H9 (cell line): ENCODE measurements around the gene NXT1. TPM values are rescaled to one million over a fixed set of nuclear protein-coding genes. Genes with fewer than 3 reads are reported as not detected.

ENCODE experiments used
- DNase-seq: peaks from one replicate; pipeline ENCODE4 v3.0.0-alpha.2; 2017
- H2AFZ ChIP-seq: one replicate; pipeline ENCODE4 v1.6.1; 2013; ENCODE audit warnings: mild to moderate bottlenecking, low read length, control low read depth, moderate library complexity
- H2AK5ac ChIP-seq: 2 replicates; pipeline ENCODE4 v1.6.1; 2013; ENCODE audit warnings: low read length, control low read depth, mixed read lengths; ENCODE audit not compliant: insufficient read length
- H2BK120ac ChIP-seq: one replicate; pipeline ENCODE4 v1.6.1; 2013; ENCODE audit warnings: low read depth, mild to moderate bottlenecking, low read length, control low read depth, inconsistent platforms; ENCODE audit not compliant: poor library complexity, severe bottlenecking
- H2BK12ac ChIP-seq: 2 replicates; pipeline ENCODE4 v1.6.1; 2013; ENCODE audit warnings: low read length, control low read depth, mixed read lengths, low read depth; ENCODE audit not compliant: insufficient read length
- H2BK15ac ChIP-seq: 2 replicates; pipeline ENCODE4 v1.6.1; 2013; ENCODE audit warnings: low read depth, low read length, control low read depth
- H2BK20ac ChIP-seq: one replicate; pipeline ENCODE4 v1.6.1; 2013; ENCODE audit warnings: low read depth, mild to moderate bottlenecking, low read length, control low read depth, inconsistent platforms; ENCODE audit not compliant: poor library complexity, severe bottlenecking
- H2BK5ac ChIP-seq: 2 replicates; pipeline ENCODE4 v1.6.1; 2013; ENCODE audit warnings: low read length, control low read depth, mixed read lengths; ENCODE audit not compliant: insufficient read length
- H3K14ac ChIP-seq: 2 replicates; pipeline ENCODE4 v1.6.1; 2013; ENCODE audit warnings: low read length, control low read depth; ENCODE audit not compliant: insufficient read depth
- H3K18ac ChIP-seq: 2 replicates; pipeline ENCODE4 v1.6.1; 2013; ENCODE audit warnings: low read depth, mild to moderate bottlenecking, mixed read lengths, low read length, control low read depth; ENCODE audit not compliant: insufficient read length
- H3K23ac ChIP-seq: 2 replicates; pipeline ENCODE4 v1.6.1; 2013; ENCODE audit warnings: low read length, control low read depth, mixed read lengths, low read depth; ENCODE audit not compliant: insufficient read length
- H3K23me2 ChIP-seq: 2 replicates; pipeline ENCODE4 v1.6.1; 2013; ENCODE audit warnings: low read depth, mild to moderate bottlenecking, mixed read lengths, low read length, control low read depth; ENCODE audit not compliant: insufficient read length, poor library complexity, severe bottlenecking
- H3K27ac ChIP-seq: 2 replicates; pipeline ENCODE4 v1.5.1; 2013; ENCODE audit warnings: low read length, control low read depth, mixed read lengths, low read depth; ENCODE audit not compliant: insufficient read length
- H3K27me3 ChIP-seq: 2 replicates; pipeline ENCODE4 v1.6.1; 2013; ENCODE audit warnings: low read length, control low read depth, inconsistent platforms; ENCODE audit not compliant: insufficient read depth
- H3K4ac ChIP-seq: 2 replicates; pipeline ENCODE4 v1.6.1; 2013; ENCODE audit warnings: low read depth, mild to moderate bottlenecking, control low read depth, inconsistent platforms, low read length, moderate library complexity
- H3K4me1 ChIP-seq: 2 replicates; pipeline ENCODE4 v1.6.1; 2013; ENCODE audit warnings: low read length, control low read depth, inconsistent platforms; ENCODE audit not compliant: insufficient read depth
- H3K4me2 ChIP-seq: 2 replicates; pipeline ENCODE4 v1.6.1; 2013; ENCODE audit warnings: low read length, control low read depth, mixed read lengths; ENCODE audit not compliant: insufficient read length, insufficient read depth
- H3K56ac ChIP-seq: 2 replicates; pipeline ENCODE4 v1.6.1; 2013; ENCODE audit warnings: low read depth, mild to moderate bottlenecking, mixed read lengths, low read length, control low read depth; ENCODE audit not compliant: insufficient read length
- H3K79me1 ChIP-seq: 2 replicates; pipeline ENCODE4 v1.6.1; 2013; ENCODE audit warnings: low read depth, mild to moderate bottlenecking, moderate library complexity, low read length, control low read depth, inconsistent platforms; ENCODE audit not compliant: insufficient read depth, poor library complexity, severe bottlenecking
- H3K79me2 ChIP-seq: 2 replicates; pipeline ENCODE4 v1.6.1; 2013; ENCODE audit warnings: low read length, control low read depth, inconsistent platforms; ENCODE audit not compliant: insufficient read depth
- H3K9ac ChIP-seq: 2 replicates; pipeline ENCODE4 v1.6.1; 2013; ENCODE audit warnings: low read length, control low read depth, mixed read lengths; ENCODE audit not compliant: insufficient read length; ENCODE audit errors: extremely low read depth
- H3K9me3 ChIP-seq: one replicate; pipeline ENCODE4 v1.6.1; 2013; ENCODE audit warnings: low read depth, low read length, inconsistent platforms; ENCODE audit not compliant: control insufficient read depth
- H3T11ph ChIP-seq: one replicate; pipeline ENCODE4 v1.6.1; 2013; ENCODE audit warnings: mild to moderate bottlenecking, low read length, control low read depth, inconsistent platforms
- H4K20me1 ChIP-seq: one replicate; pipeline ENCODE4 v1.6.1; 2013; ENCODE audit not compliant: control insufficient read depth, insufficient read length, insufficient read depth
- H4K5ac ChIP-seq: 2 replicates; pipeline ENCODE4 v1.6.1; 2013; ENCODE audit warnings: low read depth, mild to moderate bottlenecking, mixed read lengths, low read length, control low read depth; ENCODE audit not compliant: insufficient read length
- H4K8ac ChIP-seq: replicated peaks from 2 replicates; pipeline ENCODE4 v1.6.1; 2013; ENCODE audit warnings: low read length, control low read depth, mixed read lengths, low read depth; ENCODE audit not compliant: insufficient read length
- H4K91ac ChIP-seq: 2 replicates; pipeline ENCODE4 v1.6.1; 2013; ENCODE audit warnings: low read depth, mild to moderate bottlenecking, moderate library complexity, mixed read lengths, low read length, control low read depth; ENCODE audit not compliant: insufficient read length
- H3K27ac Mint-ChIP-seq, 3 experiments: 2 replicates in 2 of 3; 3 replicates in 1 of 3; pipeline ENCODE4 v1.8.0; 2020 to 2021; ENCODE audit warnings: mixed read lengths in 3 of 3, mild to moderate bottlenecking in 1 of 3, moderate library complexity in 1 of 3
- H3K27me3 Mint-ChIP-seq: 2 replicates; pipeline ENCODE4 v1.8.0; 2021; ENCODE audit warnings: low read depth, mild to moderate bottlenecking, moderate library complexity, mixed read lengths
- H3K36me3 Mint-ChIP-seq, 3 experiments: 2 replicates in 2 of 3; 3 replicates in 1 of 3; pipeline ENCODE4 v1.8.0; 2020 to 2021; ENCODE audit warnings: low read depth in 3 of 3, mixed read lengths in 3 of 3; ENCODE audit not compliant: insufficient read depth in 1 of 3
- H3K4me1 Mint-ChIP-seq, 2 experiments: 2 replicates each; pipeline ENCODE4 v1.8.0; 2020; ENCODE audit warnings: mixed read lengths in 2 of 2
- H3K4me3 Mint-ChIP-seq, 2 experiments: 2 replicates in 1 of 2; 3 replicates in 1 of 2; pipeline ENCODE4 v1.8.0; 2020 to 2021; ENCODE audit warnings: mild to moderate bottlenecking in 2 of 2, mixed read lengths in 2 of 2, moderate library complexity in 1 of 2
- H3K9me3 Mint-ChIP-seq, 2 experiments: 2 replicates in 1 of 2; 3 replicates in 1 of 2; pipeline ENCODE4 v1.8.0; 2020; ENCODE audit warnings: mild to moderate bottlenecking in 2 of 2, mixed read lengths in 2 of 2, moderate library complexity in 1 of 2
- WGBS: extraction: QIAGEN DNeasy Blood & Tissue Kit; methylation state at CpG from one replicate; pipeline ENCODE4 v1.1.7; 2013; ENCODE audit warnings: missing lambda C conversion rate, low lambda C conversion rate, mixed read lengths; ENCODE audit not compliant: insufficient read length; ENCODE audit errors: extremely low coverage; 5-methylcytosine and 5-hydroxymethylcytosine counted together
- total RNA-seq: library from RNA; stranded (reverse); gene quantifications from 2 replicates; pipeline ENCODE4 v1.2.1, GENCODE V29; 2021
- TF ChIP-seq, protein P1 (sequence below): fragments of 200-600 bp; sonication (generic); conservative IDR thresholded peaks from 3 replicates; pipeline ENCODE4 v1.8.0; 2021; ENCODE audit warnings: antibody characterized with exemption, mild to moderate bottlenecking

Gene NXT1
- total RNA-seq, 1 experiment from 2014 or later = 25.5 TPM

DNA sequence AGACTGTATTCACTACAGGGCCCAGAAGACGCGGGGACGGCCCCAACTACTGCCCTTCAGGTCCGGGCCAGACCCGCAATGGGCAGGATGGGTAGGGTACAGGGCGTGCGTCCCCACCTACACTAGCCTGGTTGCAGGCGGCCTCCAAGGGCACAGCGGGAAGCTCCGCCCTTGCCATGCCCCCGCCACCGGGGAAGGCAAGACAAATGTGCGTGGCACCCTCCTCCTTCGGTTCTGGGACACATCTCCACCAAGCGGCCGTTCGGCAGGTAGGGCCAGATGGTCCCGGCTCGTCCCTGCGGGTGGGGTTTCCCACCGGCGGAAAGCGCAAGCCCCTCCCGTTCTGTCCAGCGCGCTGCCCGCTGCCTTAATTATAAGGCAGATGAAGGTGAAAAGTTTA, 5.6 kb downstream of the NXT1 start:
- Histone ChIP-seq H2BK5ac (no peak overlapping the region), H2AFZ (no peak overlapping the region), H3K79me1 (no peaks in the 10 kb centered on the region), H3K4ac (no peak overlapping the region), H3K79me2 (peaks cover 10% of the 10 kb centered on the region), H3T11ph (no peak overlapping the region), H4K5ac (no peak overlapping the region), H3K23me2 (peaks cover 11% of the 10 kb centered on the region), H2BK20ac (no peak overlapping the region), H3K18ac (no peak overlapping the region), H4K8ac (no peak overlapping the region), H3K4me2 (peak overlapping the region; percentile 77), H3K27me3 (no peaks in the 10 kb centered on the region), H3K9ac (no peak overlapping the region), H2AK5ac (no peak overlapping the region), H3K14ac (no peak overlapping the region), H3K9me3 (no peaks in the 10 kb centered on the region), H2BK12ac (no peak overlapping the region), H4K20me1 (no peaks in the 10 kb centered on the region), H3K23ac (no peak overlapping the region), H2BK120ac (no peak overlapping the region), H2BK15ac (no peak overlapping the region), H3K27ac (no peak overlapping the region), H3K56ac (no peak overlapping the region), H4K91ac (no peak overlapping the region), H3K4me1 (no peaks in the 10 kb centered on the region)
- Mint-ChIP-seq H3K36me3 (peaks cover 5 to 16% (median 9%) of the 10 kb centered on the region in 3 experiments; a peak in 6 of 7 replicates), H3K4me1 (peaks cover 23 to 25% of the 10 kb centered on the region in 2 experiments), H3K27ac (no peak overlapping the region), H3K27me3 (no peaks in the 10 kb centered on the region), H3K9me3 (no peaks in the 10 kb centered on the region; a peak in 2 of 5 replicates), H3K4me3 (peak overlapping the region; percentile 38 to 83; a peak in 1 of 5 replicates)
- no CpG with 5 or more reads among the region's 27 CpGs for WGBS
- DNase-seq = peak; percentile 74
- TF ChIP-seq, protein P1, sequence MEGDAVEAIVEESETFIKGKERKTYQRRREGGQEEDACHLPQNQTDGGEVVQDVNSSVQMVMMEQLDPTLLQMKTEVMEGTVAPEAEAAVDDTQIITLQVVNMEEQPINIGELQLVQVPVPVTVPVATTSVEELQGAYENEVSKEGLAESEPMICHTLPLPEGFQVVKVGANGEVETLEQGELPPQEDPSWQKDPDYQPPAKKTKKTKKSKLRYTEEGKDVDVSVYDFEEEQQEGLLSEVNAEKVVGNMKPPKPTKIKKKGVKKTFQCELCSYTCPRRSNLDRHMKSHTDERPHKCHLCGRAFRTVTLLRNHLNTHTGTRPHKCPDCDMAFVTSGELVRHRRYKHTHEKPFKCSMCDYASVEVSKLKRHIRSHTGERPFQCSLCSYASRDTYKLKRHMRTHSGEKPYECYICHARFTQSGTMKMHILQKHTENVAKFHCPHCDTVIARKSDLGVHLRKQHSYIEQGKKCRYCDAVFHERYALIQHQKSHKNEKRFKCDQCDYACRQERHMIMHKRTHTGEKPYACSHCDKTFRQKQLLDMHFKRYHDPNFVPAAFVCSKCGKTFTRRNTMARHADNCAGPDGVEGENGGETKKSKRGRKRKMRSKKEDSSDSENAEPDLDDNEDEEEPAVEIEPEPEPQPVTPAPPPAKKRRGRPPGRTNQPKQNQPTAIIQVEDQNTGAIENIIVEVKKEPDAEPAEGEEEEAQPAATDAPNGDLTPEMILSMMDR = no peak; the same call in 2 of the 3 replicates
